MM.1S (cell line): ENCODE results near the gene CDT1.

Experiments used
- EZH2 ChIP-seq: fragments of 300-600 bp; sonication (generic); optimal IDR thresholded peaks from 2 replicates; pipeline ENCODE3; 2017; ENCODE audit warnings: low read depth, mild to moderate bottlenecking, antibody characterized with exemption, low read length, mixed read lengths
- TF ChIP-seq, protein P1 (sequence below): fragments of 300-600 bp; sonication (generic); IDR thresholded peaks from 2 replicates; pipeline ENCODE4 v1.5.1; 2016; ENCODE audit warnings: antibody characterized with exemption, low read length, mixed read lengths

DNA sequence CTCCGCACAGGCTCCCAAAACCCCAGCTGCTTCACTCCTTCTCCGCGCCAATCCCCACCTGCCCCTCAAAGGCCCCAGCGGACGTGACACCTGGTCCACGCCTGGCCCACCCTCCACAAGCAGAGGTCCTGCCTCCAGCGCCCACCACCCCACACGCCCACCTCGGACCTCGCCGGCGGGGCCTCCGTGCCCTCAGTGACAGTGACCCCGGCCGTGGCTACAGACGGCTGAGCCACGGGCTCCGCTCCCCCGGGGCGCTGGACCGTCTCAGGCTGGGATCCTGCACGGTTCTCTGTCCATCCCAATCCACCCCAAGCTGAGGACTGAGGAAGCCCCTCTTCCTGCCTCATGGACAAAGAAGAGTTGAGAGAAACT, 43.6 kb upstream of the CDT1 start:
- TF ChIP-seq EZH2 = no peak
- TF ChIP-seq, protein P1, sequence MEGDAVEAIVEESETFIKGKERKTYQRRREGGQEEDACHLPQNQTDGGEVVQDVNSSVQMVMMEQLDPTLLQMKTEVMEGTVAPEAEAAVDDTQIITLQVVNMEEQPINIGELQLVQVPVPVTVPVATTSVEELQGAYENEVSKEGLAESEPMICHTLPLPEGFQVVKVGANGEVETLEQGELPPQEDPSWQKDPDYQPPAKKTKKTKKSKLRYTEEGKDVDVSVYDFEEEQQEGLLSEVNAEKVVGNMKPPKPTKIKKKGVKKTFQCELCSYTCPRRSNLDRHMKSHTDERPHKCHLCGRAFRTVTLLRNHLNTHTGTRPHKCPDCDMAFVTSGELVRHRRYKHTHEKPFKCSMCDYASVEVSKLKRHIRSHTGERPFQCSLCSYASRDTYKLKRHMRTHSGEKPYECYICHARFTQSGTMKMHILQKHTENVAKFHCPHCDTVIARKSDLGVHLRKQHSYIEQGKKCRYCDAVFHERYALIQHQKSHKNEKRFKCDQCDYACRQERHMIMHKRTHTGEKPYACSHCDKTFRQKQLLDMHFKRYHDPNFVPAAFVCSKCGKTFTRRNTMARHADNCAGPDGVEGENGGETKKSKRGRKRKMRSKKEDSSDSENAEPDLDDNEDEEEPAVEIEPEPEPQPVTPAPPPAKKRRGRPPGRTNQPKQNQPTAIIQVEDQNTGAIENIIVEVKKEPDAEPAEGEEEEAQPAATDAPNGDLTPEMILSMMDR = no peak
